Stimulated activated CD4-positive, alpha-beta T cell treated with anti-CD3 and anti-CD28 coated beads, Interleukin-2, amount 100 ng/mL, for 4 hours (primary cell): Measurements from ENCODE around the gene CCT8L2.
"Not testable (repeated sequence)": the region's sequence is repeated elsewhere in the genome, so short reads cannot be mapped to it uniquely, and the experiment has no call there.

Source experiments
- DNase-seq: peaks from one replicate; pipeline ENCODE4 v3.0.0-alpha.2; 2020; ENCODE audit warnings: low read depth

Gene CCT8L2

GRCh38 chr22:16594026-16594425 is 1.4 kb upstream of the CCT8L2 start:
- DNase-seq: no peak

- DNase-seq: not testable (repeated sequence)
Measured at GRCh38 chr22:16592231-16592630, 379 bp downstream of the CCT8L2 start.

DNA sequence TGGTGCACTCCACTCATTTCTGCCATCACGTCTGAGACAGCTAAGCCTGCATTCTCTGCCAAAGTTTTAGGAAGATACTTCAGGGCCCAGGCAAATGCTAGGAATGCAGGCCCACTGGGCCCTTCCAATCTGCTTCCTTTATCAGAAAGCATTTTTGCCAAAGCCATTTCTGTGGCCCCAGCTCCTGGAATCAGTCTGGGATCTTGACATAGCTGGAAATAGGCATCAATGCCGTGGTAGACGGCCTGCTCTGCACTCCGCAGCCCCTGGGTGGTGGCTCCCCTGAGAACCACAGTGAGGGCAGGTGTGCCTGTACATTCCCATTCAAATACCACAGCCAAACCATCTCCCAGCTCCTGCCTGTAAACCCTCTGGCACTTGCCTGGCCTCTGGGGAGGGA is 1.5 kb downstream of the CCT8L2 start:
- not testable (repeated sequence) for DNase-seq

- no peak for DNase-seq
Measured at GRCh38 chr22:16586991-16587390, 5.6 kb downstream of the CCT8L2 start.

DNA sequence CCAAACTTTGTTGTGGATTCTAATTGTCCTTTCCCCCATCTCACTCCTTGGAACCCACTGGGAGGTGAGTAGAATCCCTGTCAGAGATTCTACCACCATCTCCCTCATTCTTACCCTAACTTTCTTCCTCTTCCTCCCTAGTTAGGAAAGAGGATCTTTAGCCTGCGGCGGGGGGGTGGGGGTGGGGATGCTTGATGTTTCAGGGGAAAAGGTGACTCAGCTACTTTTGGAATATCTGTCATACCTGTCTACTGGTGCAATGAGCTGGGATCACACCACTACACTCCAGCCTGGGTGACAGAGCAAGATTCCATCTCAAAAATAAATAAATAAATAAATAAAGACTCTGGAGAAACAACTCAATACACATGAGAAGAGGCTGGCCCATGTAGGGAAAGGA is 6.4 kb downstream of the CCT8L2 start:
- DNase-seq: no peak

GRCh38 chr22:16580872-16581271 is 11.7 kb downstream of the CCT8L2 start:
- DNase-seq: not testable (repeated sequence)

DNA sequence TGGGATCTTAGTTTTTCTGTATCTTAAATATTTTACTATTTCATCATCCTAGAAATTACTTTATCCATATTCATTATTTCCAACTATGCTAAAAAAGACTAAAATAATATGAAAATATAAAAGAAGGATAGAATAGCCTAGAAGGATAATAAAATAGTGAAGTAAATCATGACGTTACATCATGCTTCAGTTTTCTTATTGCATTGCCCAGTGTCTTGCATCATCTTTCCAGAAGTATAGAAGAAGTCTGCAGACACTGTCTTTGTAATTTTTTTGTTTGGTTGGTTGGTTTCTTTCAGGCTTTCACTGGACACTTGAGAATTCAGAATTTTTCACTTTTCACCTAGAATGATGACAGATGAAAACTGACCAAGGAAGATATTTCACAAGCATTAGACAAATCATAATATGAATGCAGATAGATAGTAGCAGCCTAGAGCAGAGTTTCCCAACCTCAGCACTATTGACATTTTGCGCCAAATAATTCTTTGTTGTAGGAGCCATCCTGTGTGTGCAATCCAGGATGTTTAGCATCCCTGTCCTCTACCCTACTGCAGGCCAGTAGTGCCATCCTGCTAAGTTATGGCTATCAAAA is 23.3 kb downstream of the CCT8L2 start:
- DNase-seq: not testable (repeated sequence)

GRCh38 chr22:16568425-16568758 is 24.2 kb downstream of the CCT8L2 start:
- DNase-seq: no peak

DNA sequence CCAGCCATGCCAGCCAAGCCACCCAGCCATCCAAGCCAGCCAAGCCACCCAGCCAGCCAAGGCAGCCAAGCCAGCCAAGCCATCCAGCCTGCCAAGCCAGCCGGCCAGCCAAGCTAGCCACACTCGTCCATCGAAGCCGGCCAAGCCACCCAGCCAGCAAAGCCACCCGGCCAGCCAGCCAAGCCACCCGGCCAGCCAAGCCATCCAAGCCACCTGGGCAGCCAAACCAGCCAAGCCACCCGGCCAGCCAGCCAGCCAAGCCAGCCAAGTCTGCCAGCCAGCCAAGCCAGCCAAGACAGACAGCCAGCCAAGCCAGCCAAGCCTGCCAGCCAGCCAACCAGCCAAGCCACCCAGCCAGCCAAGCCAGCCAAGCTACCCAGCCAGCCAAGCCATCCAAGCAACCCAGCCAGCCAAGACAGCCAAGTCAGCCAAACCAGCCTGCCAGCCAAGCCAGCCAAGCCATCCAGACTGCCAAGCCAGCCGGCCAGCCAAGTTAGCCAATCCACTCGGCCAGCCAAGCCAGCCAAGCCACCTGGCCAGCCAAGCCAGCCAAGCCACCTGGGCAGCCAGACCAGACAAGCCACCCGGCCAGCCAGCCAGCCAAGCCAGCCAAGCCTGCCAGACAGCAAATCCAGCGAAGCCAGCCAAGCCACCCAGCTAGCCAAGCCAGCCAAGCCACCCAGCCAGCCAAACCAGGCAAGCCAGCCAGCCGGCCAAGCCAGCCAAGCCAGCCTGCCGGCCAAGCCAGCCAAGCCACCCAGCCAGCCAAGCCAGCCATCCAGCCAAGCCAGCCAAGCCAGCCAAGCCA is 24.8 kb downstream of the CCT8L2 start:
- DNase-seq: not testable (repeated sequence)

- not testable (repeated sequence) for DNase-seq
Measured at GRCh38 chr22:16566421-16567151, 26.0 kb downstream of the CCT8L2 start.

- DNase-seq: not testable (repeated sequence)
Measured at GRCh38 chr22:16565585-16566420, 26.8 kb downstream of the CCT8L2 start.

GRCh38 chr22:16564837-16565584 is 27.6 kb downstream of the CCT8L2 start:
- DNase-seq: not testable (repeated sequence)

GRCh38 chr22:16563555-16564520 is 28.8 kb downstream of the CCT8L2 start:
- DNase-seq: no peak

GRCh38 chr22:16562711-16563554 is 29.7 kb downstream of the CCT8L2 start:
- DNase-seq: no peak

- DNase-seq: not testable (repeated sequence)
Measured at GRCh38 chr22:16561093-16561658, 31.4 kb downstream of the CCT8L2 start.

- DNase-seq: not testable (repeated sequence)
Measured at GRCh38 chr22:16560651-16561050, 32.0 kb downstream of the CCT8L2 start.

GRCh38 chr22:16559996-16560395 is 32.6 kb downstream of the CCT8L2 start:
- not testable (repeated sequence) for DNase-seq

GRCh38 chr22:16559056-16559955 is 33.3 kb downstream of the CCT8L2 start:
- DNase-seq: no peak
